Natural killer cell (primary cell): Measurements from ENCODE around the gene TFB1M. TPM values are rescaled to one million over a fixed set of nuclear protein-coding genes. Genes with fewer than 3 reads are reported as not detected.

Experiments used
- ATAC-seq, 3 donors: fragments of 150-1000 bp in 2 of 3; fragments of 200-7000 bp in 1 of 3; cut with Tn5 transposase; 1 replicate in 1 of 3; 2 replicates in 2 of 3; pipeline ENCODE4 v1.10.0; 2021; ENCODE audit warnings: mild to moderate bottlenecking in 2 of 3, moderate library complexity in 2 of 3
- DNase-seq, 2 donors: peaks; one replicate each; pipeline versions ENCODE4 v3.0.0 to v3.0.0-alpha.2; 2013 to 2021; ENCODE audit warnings: mixed read lengths in 1 of 2
- H3K27ac ChIP-seq: one replicate; pipeline ENCODE4 v1.5.1; 2013; ENCODE audit warnings: mild to moderate bottlenecking, low read length
- H3K27me3 ChIP-seq: one replicate; pipeline ENCODE4 v1.6.1; 2013; ENCODE audit warnings: low read length; ENCODE audit not compliant: control insufficient read depth, insufficient read depth
- H3K36me3 ChIP-seq: one replicate; pipeline ENCODE4 v1.6.1; 2013; ENCODE audit warnings: low read length; ENCODE audit not compliant: control insufficient read depth, insufficient read depth
- H3K4me1 ChIP-seq: one replicate; pipeline ENCODE4 v1.6.1; 2013; ENCODE audit warnings: low read length; ENCODE audit not compliant: control insufficient read depth, insufficient read depth
- H3K4me3 ChIP-seq: one replicate; pipeline ENCODE4 v1.5.1; 2013; ENCODE audit warnings: low read length
- H3K9me3 ChIP-seq: one replicate; pipeline ENCODE4 v1.6.1; 2013; ENCODE audit warnings: low read length; ENCODE audit not compliant: control insufficient read depth, insufficient read depth
- H3K27ac Mint-ChIP-seq, 2 donors: one replicate each; pipeline ENCODE4 v1.8.0; 2022; ENCODE audit warnings: mild to moderate bottlenecking in 2 of 2, mixed read lengths in 2 of 2, moderate library complexity in 1 of 2
- H3K27me3 Mint-ChIP-seq, 2 donors: one replicate each; pipeline ENCODE4 v1.8.0; 2022; ENCODE audit warnings: low read depth in 2 of 2, mixed read lengths in 2 of 2
- H3K36me3 Mint-ChIP-seq: one replicate; pipeline ENCODE4 v1.8.0; 2022; ENCODE audit warnings: mixed read lengths
- H3K4me1 Mint-ChIP-seq, 2 donors: one replicate each; pipeline ENCODE4 v1.8.0; 2022; ENCODE audit warnings: mixed read lengths in 2 of 2
- H3K4me3 Mint-ChIP-seq: one replicate; pipeline ENCODE4 v1.8.0; 2022; ENCODE audit warnings: mild to moderate bottlenecking, moderate library complexity, mixed read lengths
- H3K9me3 Mint-ChIP-seq, 2 donors: one replicate each; pipeline ENCODE4 v1.8.0; 2022; ENCODE audit warnings: mixed read lengths in 2 of 2
- WGBS: methylation state at CpG from one replicate; pipeline ENCODE4 v1.1.7; 2013; ENCODE audit warnings: missing lambda C conversion rate; ENCODE audit not compliant: insufficient coverage; 5-methylcytosine and 5-hydroxymethylcytosine counted together
- intact Hi-C: fragments of 100-400 bp; cut with micrococcal nuclease; formaldehyde crosslinking; loops from one replicate; pipeline ENCODE4 v1.14.2; 2022
- total RNA-seq, 4 donors: library from RNA; stranded (reverse); fragments of 120-200 nt in 1 of 4; gene quantifications; one replicate each; pipeline versions ENCODE4 v1.2.3 to v1.2.4, GENCODE V29; 2013 to 2022
- TF ChIP-seq, protein P1 (sequence below): fragments of 200-600 bp; IDR thresholded peaks from one replicate; pipeline ENCODE4 v1.8.0; 2022; ENCODE audit warnings: antibody characterized with exemption

TFB1M gene
- total RNA-seq, 3 donors from 2014 or later (not counting 1 experiment from before 2014, with no cell fraction given), result 14.1 to 20.1 (median 17.1) TPM

DNA sequence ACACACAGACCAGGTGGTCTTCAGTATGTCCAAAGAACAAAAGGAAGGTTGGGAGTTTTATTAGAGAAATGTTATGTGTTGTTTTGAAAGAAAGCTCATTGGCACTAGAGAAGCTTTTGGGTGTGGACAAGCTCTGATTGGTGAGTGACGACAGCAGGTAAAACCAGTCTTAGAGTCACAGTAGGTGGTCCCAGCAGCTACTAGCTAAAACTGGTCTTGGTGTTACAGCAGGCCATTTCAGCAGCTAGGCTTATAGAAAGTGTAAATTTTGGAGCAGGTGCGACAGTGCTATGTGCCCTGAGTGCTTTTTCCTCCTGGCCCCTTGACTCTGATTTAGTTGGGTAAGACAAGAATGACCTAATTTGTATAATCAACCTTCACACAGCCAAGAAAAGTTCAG, 46.9 kb downstream of the TFB1M start:
- Histone ChIP-seq H3K9me3 (no peaks in the 10 kb centered on the region), H3K27ac (no peak overlapping the region), H3K36me3 (peaks cover 13% of the 10 kb centered on the region), H3K4me3 (no peak overlapping the region), H3K27me3 (no peaks in the 10 kb centered on the region), H3K4me1 (no peaks in the 10 kb centered on the region)
- no peak for ATAC-seq
- no peak overlapping the region for H3K27ac Mint-ChIP-seq
- peaks cover 8 to 12% of the 10 kb centered on the region in 2 donors for H3K4me1 Mint-ChIP-seq
- H3K4me3 Mint-ChIP-seq, result no peak overlapping the region
- intact Hi-C loops, result no loop called here
- DNase-seq, result no peak
- 100% methylated on average over 1 of the region's 2 CpGs for WGBS
- TF ChIP-seq, protein P1, sequence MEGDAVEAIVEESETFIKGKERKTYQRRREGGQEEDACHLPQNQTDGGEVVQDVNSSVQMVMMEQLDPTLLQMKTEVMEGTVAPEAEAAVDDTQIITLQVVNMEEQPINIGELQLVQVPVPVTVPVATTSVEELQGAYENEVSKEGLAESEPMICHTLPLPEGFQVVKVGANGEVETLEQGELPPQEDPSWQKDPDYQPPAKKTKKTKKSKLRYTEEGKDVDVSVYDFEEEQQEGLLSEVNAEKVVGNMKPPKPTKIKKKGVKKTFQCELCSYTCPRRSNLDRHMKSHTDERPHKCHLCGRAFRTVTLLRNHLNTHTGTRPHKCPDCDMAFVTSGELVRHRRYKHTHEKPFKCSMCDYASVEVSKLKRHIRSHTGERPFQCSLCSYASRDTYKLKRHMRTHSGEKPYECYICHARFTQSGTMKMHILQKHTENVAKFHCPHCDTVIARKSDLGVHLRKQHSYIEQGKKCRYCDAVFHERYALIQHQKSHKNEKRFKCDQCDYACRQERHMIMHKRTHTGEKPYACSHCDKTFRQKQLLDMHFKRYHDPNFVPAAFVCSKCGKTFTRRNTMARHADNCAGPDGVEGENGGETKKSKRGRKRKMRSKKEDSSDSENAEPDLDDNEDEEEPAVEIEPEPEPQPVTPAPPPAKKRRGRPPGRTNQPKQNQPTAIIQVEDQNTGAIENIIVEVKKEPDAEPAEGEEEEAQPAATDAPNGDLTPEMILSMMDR, result no peak
- H3K9me3 Mint-ChIP-seq, result no peaks in the 10 kb centered on the region
- H3K36me3 Mint-ChIP-seq, result no peaks in the 10 kb centered on the region
- H3K27me3 Mint-ChIP-seq, result no peaks in the 10 kb centered on the region

DNA sequence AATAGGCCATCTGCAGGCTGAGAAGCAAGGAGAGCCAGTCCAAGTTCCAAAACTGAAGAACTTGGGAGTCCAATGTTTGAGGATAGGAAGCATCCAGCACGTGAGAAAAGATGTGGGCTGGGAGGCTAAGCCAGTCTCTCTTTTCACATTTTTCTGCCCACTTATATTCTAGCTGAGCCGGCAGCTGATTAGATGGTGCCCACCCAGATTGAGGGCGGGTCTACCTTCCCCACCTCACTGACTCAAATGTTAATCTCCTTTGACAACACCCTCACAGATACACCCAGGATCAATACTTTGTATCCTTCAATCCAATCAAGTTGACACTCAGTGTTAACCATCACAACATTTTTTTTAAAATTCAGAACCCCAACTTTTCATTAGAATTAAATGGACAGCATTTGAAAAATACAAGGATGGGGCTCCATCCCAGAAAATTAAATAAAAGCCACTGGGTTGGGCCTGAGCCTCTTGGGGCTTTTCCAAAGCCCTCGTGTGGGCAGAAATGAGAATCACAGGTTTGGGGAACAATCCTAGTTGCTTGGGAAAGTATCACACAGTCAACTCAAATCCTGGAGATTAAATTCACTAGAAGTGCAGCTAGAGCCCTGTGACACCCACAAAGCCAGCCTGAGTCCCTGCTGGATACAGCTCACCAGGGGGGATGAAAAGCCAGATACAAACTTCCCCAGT, 48.3 kb downstream of the TFB1M start:
- no peak for ATAC-seq
- no peak for DNase-seq
- intact Hi-C loops, result no loop called here

DNA sequence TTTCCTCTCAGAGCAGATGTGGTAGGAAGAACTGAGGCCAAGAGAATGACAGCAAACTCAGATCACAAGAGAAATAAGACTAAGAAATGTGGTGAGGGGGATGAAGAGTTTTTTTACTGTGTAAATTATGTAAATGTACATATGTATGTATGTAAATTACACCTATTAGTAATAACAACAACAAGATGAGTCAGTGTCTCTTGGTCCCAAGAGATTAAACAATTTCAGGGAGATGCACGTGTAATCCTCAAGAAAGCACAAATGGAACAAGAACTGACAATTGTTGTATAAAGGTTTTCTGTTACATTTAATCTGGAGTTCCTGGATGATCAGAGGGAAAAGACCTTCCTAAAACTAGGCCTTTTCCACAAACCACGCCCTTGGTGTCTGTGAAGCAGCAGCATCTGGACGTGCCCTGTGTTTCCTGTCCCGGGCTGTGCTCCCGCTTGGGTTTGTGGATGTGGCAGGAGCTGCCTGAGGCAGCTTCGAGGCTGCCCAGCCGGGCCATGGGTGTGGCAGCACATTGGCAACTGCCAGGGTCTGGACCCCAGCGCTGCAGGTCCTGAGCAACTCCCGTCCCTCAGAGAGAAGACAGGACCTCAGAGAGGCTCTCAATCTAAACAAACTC, 49.5 kb downstream of the TFB1M start:
- Histone ChIP-seq H3K9me3 (no peaks in the 10 kb centered on the region), H3K36me3 (peaks cover 17% of the 10 kb centered on the region), H3K4me3 (no peak overlapping the region), H3K27me3 (no peaks in the 10 kb centered on the region), H3K4me1 (no peaks in the 10 kb centered on the region), H3K27ac (no peak overlapping the region)
- ATAC-seq, result no peak
- WGBS, result 85% methylated on average over 7 of the region's 9 CpGs
- Mint-ChIP-seq H3K36me3 (no peaks in the 10 kb centered on the region), H3K4me3 (no peak overlapping the region), H3K4me1 (peaks cover 16 to 20% of the 10 kb centered on the region in 2 donors), H3K9me3 (no peaks in the 10 kb centered on the region), H3K27ac (no peak overlapping the region), H3K27me3 (no peaks in the 10 kb centered on the region)
- intact Hi-C loops, result no loop called here
- TF ChIP-seq, protein P1, result no peak
- DNase-seq, result no peak

More for the DNA sequence above, 48.3 kb downstream of the TFB1M start:
- TF ChIP-seq, protein P1, result no peak
- peaks cover 16 to 20% of the 10 kb centered on the region in 2 donors for H3K4me1 Mint-ChIP-seq
- no peaks in the 10 kb centered on the region for H3K9me3 Mint-ChIP-seq
- no peaks in the 10 kb centered on the region for H3K27me3 ChIP-seq
- H3K27ac Mint-ChIP-seq, result no peak overlapping the region
- H3K4me3 ChIP-seq, result no peak overlapping the region
- H3K4me1 ChIP-seq, result no peaks in the 10 kb centered on the region
- WGBS, result 100% methylated on average over 4 of the region's 4 CpGs
- no peak overlapping the region for H3K4me3 Mint-ChIP-seq
- H3K36me3 Mint-ChIP-seq, result no peaks in the 10 kb centered on the region
- no peaks in the 10 kb centered on the region for H3K9me3 ChIP-seq
- no peaks in the 10 kb centered on the region for H3K27me3 Mint-ChIP-seq
- no peak overlapping the region for H3K27ac ChIP-seq
- peaks cover 13% of the 10 kb centered on the region for H3K36me3 ChIP-seq
